MM.1S (cell line): ENCODE measurements around the gene CD7.

Experiments used
- EZH2 ChIP-seq: fragments of 300-600 bp; sonication (generic); optimal IDR thresholded peaks from 2 replicates; pipeline ENCODE3; 2017; ENCODE audit warnings: low read depth, mild to moderate bottlenecking, antibody characterized with exemption, low read length, mixed read lengths
- TF ChIP-seq, protein P1 (sequence below): fragments of 300-600 bp; sonication (generic); IDR thresholded peaks from 2 replicates; pipeline ENCODE4 v1.5.1; 2016; ENCODE audit warnings: antibody characterized with exemption, low read length, mixed read lengths

DNA sequence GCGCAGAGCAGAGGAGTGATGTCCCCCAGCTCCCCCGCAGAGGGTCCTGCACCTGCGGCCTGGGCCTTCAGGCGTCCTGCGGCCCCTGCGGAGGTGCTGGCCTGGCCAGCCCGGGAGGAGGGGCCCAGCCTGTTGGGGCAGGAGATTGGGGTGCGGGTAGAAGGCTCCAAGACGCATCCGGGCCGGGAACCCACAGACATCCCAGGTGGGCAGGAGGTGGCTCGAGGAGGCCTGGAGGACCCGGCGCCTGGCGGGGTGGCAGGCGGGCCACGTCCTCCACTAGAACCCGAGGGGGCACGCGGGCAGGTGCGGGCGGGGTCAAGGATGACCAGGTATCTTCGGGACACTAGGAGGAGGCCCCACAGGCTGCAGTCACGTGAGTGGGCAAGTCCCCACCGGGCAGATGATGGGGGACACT, 16.8 kb upstream of the CD7 start:
- TF ChIP-seq, protein P1, sequence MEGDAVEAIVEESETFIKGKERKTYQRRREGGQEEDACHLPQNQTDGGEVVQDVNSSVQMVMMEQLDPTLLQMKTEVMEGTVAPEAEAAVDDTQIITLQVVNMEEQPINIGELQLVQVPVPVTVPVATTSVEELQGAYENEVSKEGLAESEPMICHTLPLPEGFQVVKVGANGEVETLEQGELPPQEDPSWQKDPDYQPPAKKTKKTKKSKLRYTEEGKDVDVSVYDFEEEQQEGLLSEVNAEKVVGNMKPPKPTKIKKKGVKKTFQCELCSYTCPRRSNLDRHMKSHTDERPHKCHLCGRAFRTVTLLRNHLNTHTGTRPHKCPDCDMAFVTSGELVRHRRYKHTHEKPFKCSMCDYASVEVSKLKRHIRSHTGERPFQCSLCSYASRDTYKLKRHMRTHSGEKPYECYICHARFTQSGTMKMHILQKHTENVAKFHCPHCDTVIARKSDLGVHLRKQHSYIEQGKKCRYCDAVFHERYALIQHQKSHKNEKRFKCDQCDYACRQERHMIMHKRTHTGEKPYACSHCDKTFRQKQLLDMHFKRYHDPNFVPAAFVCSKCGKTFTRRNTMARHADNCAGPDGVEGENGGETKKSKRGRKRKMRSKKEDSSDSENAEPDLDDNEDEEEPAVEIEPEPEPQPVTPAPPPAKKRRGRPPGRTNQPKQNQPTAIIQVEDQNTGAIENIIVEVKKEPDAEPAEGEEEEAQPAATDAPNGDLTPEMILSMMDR, result no peak
- no peak for TF ChIP-seq EZH2
